H1 (cell line): ENCODE data around the gene CDC42EP5. TPM values are rescaled to one million over a fixed set of nuclear protein-coding genes. Genes with fewer than 3 reads are reported as not detected.

Experiments
- CTCF ChIA-PET: fragments of 300-600 bp; sonication (Branson Sonifier 250); formaldehyde crosslinking; loops from one replicate; lab custom pipeline; 2021; ENCODE audit not compliant: partially characterized antibody; lab: Charles Lee
- POLR2A ChIA-PET: fragments of 300-600 bp; sonication (Branson Sonifier 250); formaldehyde crosslinking; loops from one replicate; lab custom pipeline; 2021; ENCODE audit warnings: inconsistent platforms; ENCODE audit not compliant: partially characterized antibody; lab: Charles Lee
- DNase-seq, 2 experiments: peaks; one replicate each; pipeline versions ENCODE4 v3.0.0 to v3.0.0-alpha.2; 2010 to 2022; ENCODE audit warnings: low spot score in 2 of 2, low read depth in 1 of 2, mixed read lengths in 1 of 2
- FAIRE-seq: peaks from 2 replicates; lab custom pipeline; 2011; peaks lifted over from hg19 to GRCh38; lab: Jason Lieb, UNC
- H2AFZ ChIP-seq: 2 replicates; pipeline ENCODE4 v1.8.1; 2012; ENCODE audit warnings: low read length, inconsistent platforms
- H2AK5ac ChIP-seq: 2 replicates; pipeline ENCODE4 v1.6.1; 2013; ENCODE audit warnings: low read depth, low read length
- H2BK120ac ChIP-seq: replicated peaks from 2 replicates; pipeline ENCODE3; 2013; ENCODE audit warnings: low read depth, low read length, inconsistent platforms
- H2BK12ac ChIP-seq: 2 replicates; pipeline ENCODE4 v1.6.1; 2013; ENCODE audit warnings: low read depth, low read length
- H2BK15ac ChIP-seq: 2 replicates; pipeline ENCODE4 v1.6.1; 2013; ENCODE audit warnings: low read length
- H2BK20ac ChIP-seq: 2 replicates; pipeline ENCODE4 v1.6.1; 2013; ENCODE audit warnings: low read length
- H2BK5ac ChIP-seq: 2 replicates; pipeline ENCODE4 v1.6.1; 2013; ENCODE audit warnings: low read depth, low read length
- H3K14ac ChIP-seq: 2 replicates; pipeline ENCODE4 v1.6.1; 2013; ENCODE audit warnings: inconsistent platforms; ENCODE audit not compliant: insufficient read length
- H3K18ac ChIP-seq: 2 replicates; pipeline ENCODE4 v1.6.1; 2013; ENCODE audit warnings: low read length; ENCODE audit errors: extremely low read depth
- H3K23ac ChIP-seq: 2 replicates; pipeline ENCODE4 v1.6.1; 2013; ENCODE audit warnings: inconsistent platforms; ENCODE audit not compliant: insufficient read length
- H3K23me2 ChIP-seq: 2 replicates; pipeline ENCODE4 v1.6.1; 2013; ENCODE audit warnings: low read depth, low read length
- H3K27ac ChIP-seq: 2 replicates; pipeline ENCODE4 v1.6.1; 2011; ENCODE audit warnings: low read depth, low read length, inconsistent platforms
- H3K27me3 ChIP-seq, 4 experiments: replicated peaks in 1 of 4; 1 replicate in 1 of 4; 2 replicates in 3 of 4; pipeline versions ENCODE4 v1.6.1 to v1.8.1; 2011 to 2013; ENCODE audit warnings: low read length in 3 of 4, mild to moderate bottlenecking in 3 of 4, inconsistent platforms in 2 of 4, mixed read lengths in 2 of 4, moderate library complexity in 1 of 4; ENCODE audit not compliant: control insufficient read depth in 3 of 4, insufficient read depth in 3 of 4; ENCODE audit errors: extremely low read depth in 1 of 4
- H3K36me3 ChIP-seq, 4 experiments: 2 replicates each; pipeline versions ENCODE4 v1.6.1 to v1.8.1; 2011 to 2013; ENCODE audit warnings: mild to moderate bottlenecking in 4 of 4, low read length in 3 of 4, moderate library complexity in 2 of 4, control low read depth in 1 of 4, inconsistent platforms in 1 of 4; ENCODE audit not compliant: insufficient read depth in 4 of 4, control insufficient read depth in 2 of 4
- H3K4ac ChIP-seq: replicated peaks from 2 replicates; pipeline ENCODE3; 2013; ENCODE audit warnings: low read length, low read depth, mixed read lengths, inconsistent platforms; ENCODE audit not compliant: insufficient read length
- H3K4me1 ChIP-seq, 4 experiments: replicated peaks in 1 of 4; 1 replicate in 1 of 4; 2 replicates in 3 of 4; pipeline versions ENCODE4 v1.6.1 to v1.8.1; 2011 to 2013; ENCODE audit warnings: low read length in 3 of 4, inconsistent platforms in 2 of 4, mixed read lengths in 1 of 4; ENCODE audit not compliant: insufficient read depth in 4 of 4, control insufficient read depth in 3 of 4
- H3K4me2 ChIP-seq, 2 experiments: 2 replicates each; pipeline versions ENCODE4 v1.6.1 to v1.8.1; 2011 to 2013; ENCODE audit warnings: low read depth in 2 of 2, low read length in 2 of 2, control low read depth in 1 of 2, inconsistent platforms in 1 of 2, mild to moderate bottlenecking in 1 of 2; ENCODE audit not compliant: insufficient read depth in 1 of 2
- H3K4me3 ChIP-seq, 4 experiments: fragments of 200-600, 300-600 bp in 1 of 4; sonication (generic), shearing (Covaris generic), sonication (Bioruptor Twin) in 1 of 4; 2 replicates each; pipeline versions ENCODE4 v1.5.1 to v1.8.1; 2011 to 2016; ENCODE audit warnings: low read length in 4 of 4, low read depth in 3 of 4, control low read depth in 2 of 4, inconsistent platforms in 2 of 4, mild to moderate bottlenecking in 2 of 4, mixed read lengths in 1 of 4, moderate library complexity in 1 of 4; ENCODE audit not compliant: insufficient read depth in 2 of 4; ENCODE audit errors: extremely low read depth in 1 of 4
- H3K56ac ChIP-seq: replicated peaks from 2 replicates; pipeline ENCODE3; 2013; ENCODE audit warnings: low read depth, mild to moderate bottlenecking, mixed read lengths, low read length, inconsistent platforms; ENCODE audit not compliant: insufficient read length
- H3K79me1 ChIP-seq: 2 replicates; pipeline ENCODE4 v1.6.1; 2013; ENCODE audit warnings: low read depth, low read length, control low read depth
- H3K79me2 ChIP-seq, 2 experiments: 2 replicates each; pipeline versions ENCODE4 v1.6.1 to v1.8.1; 2012 to 2013; ENCODE audit warnings: low read length in 2 of 2, mild to moderate bottlenecking in 2 of 2, inconsistent platforms in 1 of 2; ENCODE audit not compliant: insufficient read depth in 2 of 2, control insufficient read depth in 1 of 2
- H3K9ac ChIP-seq, 4 experiments: replicated peaks in 1 of 4; 1 replicate in 1 of 4; 2 replicates in 3 of 4; pipeline versions ENCODE4 v1.6.1 to v1.8.1; 2011 to 2013; ENCODE audit warnings: low read depth in 3 of 4, low read length in 3 of 4, control low read depth in 2 of 4, mild to moderate bottlenecking in 2 of 4, moderate library complexity in 2 of 4, inconsistent platforms in 1 of 4; ENCODE audit errors: extremely low read depth in 1 of 4
- H3K9me3 ChIP-seq, 2 experiments: 2 replicates each; pipeline versions ENCODE4 v1.6.1 to v1.8.1; 2012 to 2013; ENCODE audit warnings: mild to moderate bottlenecking in 2 of 2, moderate library complexity in 2 of 2, control low read depth in 1 of 2, inconsistent platforms in 1 of 2, low read depth in 1 of 2, low read length in 1 of 2, mixed read lengths in 1 of 2; ENCODE audit not compliant: insufficient read depth in 2 of 2
- H4K20me1 ChIP-seq, 2 experiments: replicated peaks in 1 of 2; 2 replicates each; pipeline versions ENCODE3 to v1.8.1; 2011 to 2013; ENCODE audit warnings: inconsistent platforms in 2 of 2, low read length in 2 of 2, mild to moderate bottlenecking in 1 of 2; ENCODE audit not compliant: insufficient read depth in 2 of 2, control insufficient read depth in 1 of 2
- H4K5ac ChIP-seq: 2 replicates; pipeline ENCODE4 v1.6.1; 2013; ENCODE audit warnings: low read length, low read depth, mixed read lengths, inconsistent platforms; ENCODE audit not compliant: insufficient read length
- H4K8ac ChIP-seq: 2 replicates; pipeline ENCODE4 v1.8.0; 2013; ENCODE audit warnings: mild to moderate bottlenecking, moderate library complexity, low read length, inconsistent platforms; ENCODE audit not compliant: insufficient read depth; ENCODE audit errors: extremely low read depth
- H4K91ac ChIP-seq: replicated peaks from 2 replicates; pipeline ENCODE3; 2013; ENCODE audit warnings: low read length, mixed read lengths, inconsistent platforms; ENCODE audit not compliant: insufficient read length
- SIN3A ChIP-seq, 2 experiments: IDR thresholded peaks in 1 of 2; conservative IDR thresholded peaks in 1 of 2; 2 replicates each; pipeline ENCODE4 v1.6.1; 2011 to 2012; ENCODE audit warnings: low read length in 2 of 2, improper control_type of control experiment in 1 of 2, low read depth in 1 of 2, mild to moderate bottlenecking in 1 of 2
- SP4 ChIP-seq: IDR thresholded peaks from 2 replicates; pipeline ENCODE4 v1.6.1; 2012; ENCODE audit warnings: low read length, inconsistent platforms
- WGBS, 2 experiments: shearing (Covaris generic) in 1 of 2; methylation state at CpG; one replicate each; pipeline versions ENCODE4 v1.1.6 to v1.1.7; 2013 to 2015; ENCODE audit warnings: low lambda C conversion rate in 2 of 2, mixed read lengths in 2 of 2, inconsistent platforms in 1 of 2, low coverage in 1 of 2, missing lambda C conversion rate in 1 of 2; ENCODE audit not compliant: insufficient replicate concordance in 2 of 2, insufficient coverage in 1 of 2, insufficient read length in 1 of 2; ENCODE audit errors: extremely low coverage in 1 of 2, missing lambda C conversion rate in 1 of 2; 5-methylcytosine and 5-hydroxymethylcytosine counted together
- polyA plus RNA-seq, 7 experiments: library from polyadenylated mRNA; depleted of rRNA in 3 of 7; stranded (reverse) in 5 of 7; unstranded in 2 of 7; fragments of >200 nt in 5 of 7; fragments of 200-250 nt in 2 of 7; gene quantifications; 1 replicate in 5 of 7; 2 replicates in 1 of 7; 4 replicates in 1 of 7; pipeline versions ENCODE4 v1.2.1 to v1.2.3, GENCODE V29; 2011 to 2013; ENCODE audit warnings: missing spikeins in 2 of 7, mixed read lengths in 2 of 7
- total RNA-seq: library from RNA; stranded (reverse); fragmentation: NEBNext Ultra II Directional; extraction: Animal tissue kit (Norgen Biotek cat#: 25700); gene quantifications from 2 replicates; pipeline ENCODE4 v1.2.1, GENCODE V29; 2021

The CDC42EP5 gene
- total and polyA plus RNA-seq, 2 of the 8 experiments (the other 6 are each of a cell fraction or from before 2014, with no cell fraction given) = 1.8 to 2.1 TPM

DNA sequence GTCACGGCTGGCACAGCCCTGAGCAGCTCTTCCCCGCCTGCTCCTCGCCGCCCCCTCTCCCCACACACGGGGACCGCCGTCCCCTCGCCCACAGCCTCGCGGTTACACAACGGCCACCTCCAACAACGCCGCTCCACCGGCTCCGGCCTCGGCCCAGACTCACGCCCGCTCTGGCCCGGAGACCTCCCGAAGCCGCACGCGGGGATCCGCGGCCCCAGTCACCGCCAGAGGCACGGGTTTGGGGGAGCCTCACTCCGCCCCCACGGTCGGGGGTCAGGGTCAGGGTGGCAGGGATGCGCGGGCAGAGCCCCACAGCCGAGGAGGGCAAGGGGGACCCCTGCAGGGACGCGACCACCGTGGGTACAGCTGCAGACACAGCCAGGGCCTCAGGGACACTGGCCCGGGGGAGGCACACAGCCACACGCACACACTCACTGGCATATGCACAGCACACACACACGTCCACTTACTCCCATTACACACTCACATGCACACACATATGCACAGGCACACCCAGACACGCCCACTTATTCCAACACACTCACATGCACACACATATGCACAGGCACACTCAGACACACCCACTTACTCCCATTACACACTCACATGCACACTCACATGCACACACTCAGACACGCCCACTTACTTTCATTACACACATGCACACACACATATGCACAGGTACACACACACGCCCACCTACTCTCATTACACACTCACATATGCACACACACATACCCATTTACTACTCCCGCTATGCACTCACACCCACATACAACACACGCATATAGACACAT is 56.2 kb downstream of the CDC42EP5 start:
- H3K79me2 ChIP-seq = peaks cover 7 to 8% of the 10 kb centered on the region in 2 experiments; a peak in 2 of 4 replicates
- H2AK5ac ChIP-seq = peak overlapping the region; percentile 100
- DNase-seq (no peak), FAIRE-seq (no peak)
- H3K9ac ChIP-seq = peak overlapping the region in 2 of 4 experiments; percentile 30 to 46; a peak in 2 of 7 replicates
- 57 to 100% methylated on average over 1 to 19 of the region's 44 CpGs for WGBS, 2 experiments
- H3K4ac ChIP-seq = peak overlapping the region; percentile 63
- peak overlapping the region; percentile 55 for H3K56ac ChIP-seq
- H2BK15ac ChIP-seq = peak overlapping the region; percentile 97
- H3K36me3 ChIP-seq = peaks cover 0 to 11% (median 0%) of the 10 kb centered on the region in 4 experiments; a peak in 4 of 8 replicates
- H2BK12ac ChIP-seq = peak overlapping the region; percentile 97; the same call in 1 of the 2 replicates
- POLR2A ChIA-PET = interaction anchor here (1.0 to 2.4 kb wide), 12 partner anchors 9 to 244 kb away, joined by 3 to 13 read pairs (median 5); partner anchors contain the start of genes LENG9, RPS9 and TMC4
- peak overlapping the region; percentile 14 for H4K91ac ChIP-seq
- peak overlapping the region; percentile 52 to 98 (median 76); a peak in 6 of 8 replicates for H3K4me3 ChIP-seq
- H3K27me3 ChIP-seq = peaks cover 6 to 25% (median 21%) of the 10 kb centered on the region in 4 experiments
- peak overlapping the region; percentile 13 for H2BK120ac ChIP-seq
- peaks cover 27% of the 10 kb centered on the region for H3K23me2 ChIP-seq
- no peak overlapping the region for H3K23ac ChIP-seq
- no peak overlapping the region for H4K5ac ChIP-seq
- peak overlapping the region; percentile 43; the same call in 1 of the 2 replicates for H3K18ac ChIP-seq
- no peak overlapping the region for H3K27ac ChIP-seq
- TF ChIP-seq SIN3A (conservative IDR thresholded peaks at IDR 0.05 in 1 of 2, IDR thresholded peaks at IDR 0.05 in 1 of 2; ENCODE audit: low read depth in 1 of 2, low read length in 2 of 2) (0 out of 4 replicates have a peak, but pooled peaks of 1 of the 2 experiments have one; percentile 17), SP4 (no peak)
- TF ChIP-seq, all 59 proteins: peak for 1
- no peak overlapping the region; the same call in 1 of the 2 replicates for H4K8ac ChIP-seq
- CTCF ChIA-PET = interaction anchor here (1.0 to 2.7 kb wide), 11 partner anchors 11 to 51 kb away, joined by 3 to 39 read pairs (median 9); partner anchors contain the start of gene LENG8
- peak overlapping the region; percentile 91 for H2BK20ac ChIP-seq
- peaks cover 0 to 6% of the 10 kb centered on the region in 2 experiments; a peak in 1 of 4 replicates for H3K9me3 ChIP-seq
- H2AFZ ChIP-seq = no peak overlapping the region
- peaks cover 0 to 7% of the 10 kb centered on the region in 2 experiments for H4K20me1 ChIP-seq
- peaks cover 15 to 44% (median 33%) of the 10 kb centered on the region in 4 experiments for H3K4me1 ChIP-seq
- H2BK5ac ChIP-seq = peak overlapping the region; percentile 90; the same call in 1 of the 2 replicates
- peaks cover 16% of the 10 kb centered on the region for H3K79me1 ChIP-seq
- peak overlapping the region; percentile 83 to 92 for H3K4me2 ChIP-seq
- no peak overlapping the region for H3K14ac ChIP-seq
